Measurements from ENCODE around the gene ATP2A3. TPM values are rescaled to one million over a fixed set of nuclear protein-coding genes. Genes with fewer than 3 reads are reported as not detected.

ATP2A3 gene
- total RNA-seq, 1 donor from 2014 or later = 2.4 TPM

GRCh38 chr17:3879591-3880417 is 84.4 kb downstream of the ATP2A3 start:
- no peak for TF ChIP-seq CTCF (conservative IDR thresholded peaks at IDR 0.05; ENCODE audit: low read depth, low read length)
- no peak overlapping the region for H3K4me3 ChIP-seq (ENCODE audit: low read depth, low read length)
- no peak for DNase-seq (ENCODE audit: low read depth)

GRCh38 chr17:3879186-3879585 is 85.1 kb downstream of the ATP2A3 start:
- no peak overlapping the region for H3K4me3 ChIP-seq (ENCODE audit: low read depth, low read length)
- DNase-seq (ENCODE audit: low read depth) = no peak
- no peak for TF ChIP-seq CTCF (conservative IDR thresholded peaks at IDR 0.05; ENCODE audit: low read depth, low read length)

- no peak for DNase-seq (ENCODE audit: low read depth)
- no peak for TF ChIP-seq CTCF (conservative IDR thresholded peaks at IDR 0.05; ENCODE audit: low read depth, low read length)
- no peak overlapping the region for H3K4me3 ChIP-seq (ENCODE audit: low read depth, low read length)
These were observed 87.0 kb downstream of the ATP2A3 start for GRCh38 chr17:3877220-3877619.

GRCh38 chr17:3875317-3875716 is 88.9 kb downstream of the ATP2A3 start:
- H3K4me3 ChIP-seq (ENCODE audit: low read depth, low read length) = no peak overlapping the region

More at GRCh38 chr17:3875317-3875716, 88.9 kb downstream of the ATP2A3 start:
- DNase-seq (ENCODE audit: low read depth) = no peak
- no peak for TF ChIP-seq CTCF (conservative IDR thresholded peaks at IDR 0.05; ENCODE audit: low read depth, low read length)

Other genes starting within 250 kb of the ATP2A3 start
- 12.3 and 15.4 TPM in 2 replicates for gene HASPIN, start 240.5 kb downstream of the ATP2A3 start, total RNA-seq
- gene ITGAE, start 163.2 kb downstream of the ATP2A3 start, total RNA-seq = 36.0 and 61.0 TPM in 2 replicates
- 15.2 and 16.4 TPM in 2 replicates for gene NCBP3, start 118.2 kb downstream of the ATP2A3 start, total RNA-seq
- gene CAMKK1, start 71.4 kb downstream of the ATP2A3 start, total RNA-seq = 5.9 and 7.1 TPM in 2 replicates
- not detected in 2 replicates for gene P2RX1, start 48.0 kb downstream of the ATP2A3 start, total RNA-seq
- 15.1 and 17.5 TPM in 2 replicates for gene ZZEF1, start 178.6 kb upstream of the ATP2A3 start, total RNA-seq
- gene CYB5D2, start 178.8 kb upstream of the ATP2A3 start, total RNA-seq = 11.1 and 12.6 TPM in 2 replicates